Activated CD8-positive, alpha-beta memory T cell treated with anti-CD3 and anti-CD28 coated beads for 48 hours (primary cell): ENCODE measurements around the gene PHB1.

Experiments
- DNase-seq, 3 experiments: peaks; one replicate each; pipeline ENCODE4 v3.0.0-alpha.2; 2020; ENCODE audit warnings: low read depth in 2 of 3, low spot score in 2 of 3

Gene PHB1

DNA sequence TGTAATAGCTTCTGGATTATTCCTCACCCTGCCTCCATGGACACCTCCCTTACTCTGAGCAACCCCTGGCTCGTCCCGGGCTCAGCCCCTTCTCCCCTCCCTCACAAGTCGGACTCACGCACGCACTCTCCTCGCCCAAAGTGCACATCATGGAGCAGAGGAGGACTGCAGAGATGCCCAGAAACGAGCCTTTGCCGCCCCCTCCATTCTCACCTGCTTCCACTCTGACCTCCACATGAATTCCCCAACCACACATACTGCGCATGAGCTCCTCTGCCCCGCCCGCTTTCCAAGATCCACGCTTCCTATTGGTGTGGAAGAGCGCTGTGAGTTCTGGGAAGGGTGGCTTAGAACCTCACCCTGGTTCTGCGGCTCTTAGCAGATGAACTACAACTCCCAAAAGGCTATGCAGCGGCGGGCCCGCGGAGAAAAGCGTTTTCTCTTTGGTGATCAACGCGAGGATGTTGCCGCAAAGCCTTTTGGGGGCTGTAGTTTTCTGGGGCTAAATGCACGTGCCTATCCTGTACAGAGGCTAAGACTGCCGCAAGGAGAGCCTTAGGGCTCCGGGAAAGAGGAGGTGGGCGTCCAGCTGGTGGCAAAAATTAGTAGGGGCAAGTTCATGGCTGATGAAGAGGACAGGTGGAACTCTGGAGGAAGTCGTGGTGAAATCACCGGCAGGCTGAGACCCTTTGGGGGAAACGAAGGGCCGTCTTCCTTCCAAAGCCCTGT is at the start of gene PHB1:
TSS of gene PHB1 (minus strand) at position 261 of the 729 bp plus-strand sequence. CDS start 1,618 bp downstream, outside the sequence.
- DNase-seq, result peak; percentile 69 to 89 (median 84)

- DNase-seq, result no peak
Observed at GRCh38 chr17:49464049-49464448, 49.4 kb upstream of the PHB1 start.

DNA sequence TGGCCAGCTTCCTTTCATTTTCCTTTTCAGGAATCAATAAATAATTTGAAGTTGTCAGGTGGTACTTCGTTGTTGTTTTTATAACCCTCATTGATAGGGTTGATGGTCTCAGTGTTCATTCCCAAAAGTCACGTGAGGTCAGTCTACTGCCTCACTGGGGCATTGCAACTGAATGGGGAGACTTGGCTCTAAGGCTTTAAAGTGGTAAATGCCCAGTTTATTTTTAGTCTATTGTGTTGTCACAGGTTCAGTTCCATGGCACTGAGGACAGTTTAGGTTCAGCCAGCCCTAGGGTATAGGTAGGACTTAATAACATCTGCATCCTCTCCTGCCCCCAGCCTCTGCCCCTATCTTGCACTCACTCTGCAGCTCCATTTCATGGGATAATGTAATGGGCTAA is 46.9 kb upstream of the PHB1 start:
- DNase-seq, result no peak

GRCh38 chr17:49460401-49460800 is 45.7 kb upstream of the PHB1 start:
- no peak for DNase-seq

GRCh38 chr17:49459401-49459984 is 44.8 kb upstream of the PHB1 start:
- no peak for DNase-seq

DNA sequence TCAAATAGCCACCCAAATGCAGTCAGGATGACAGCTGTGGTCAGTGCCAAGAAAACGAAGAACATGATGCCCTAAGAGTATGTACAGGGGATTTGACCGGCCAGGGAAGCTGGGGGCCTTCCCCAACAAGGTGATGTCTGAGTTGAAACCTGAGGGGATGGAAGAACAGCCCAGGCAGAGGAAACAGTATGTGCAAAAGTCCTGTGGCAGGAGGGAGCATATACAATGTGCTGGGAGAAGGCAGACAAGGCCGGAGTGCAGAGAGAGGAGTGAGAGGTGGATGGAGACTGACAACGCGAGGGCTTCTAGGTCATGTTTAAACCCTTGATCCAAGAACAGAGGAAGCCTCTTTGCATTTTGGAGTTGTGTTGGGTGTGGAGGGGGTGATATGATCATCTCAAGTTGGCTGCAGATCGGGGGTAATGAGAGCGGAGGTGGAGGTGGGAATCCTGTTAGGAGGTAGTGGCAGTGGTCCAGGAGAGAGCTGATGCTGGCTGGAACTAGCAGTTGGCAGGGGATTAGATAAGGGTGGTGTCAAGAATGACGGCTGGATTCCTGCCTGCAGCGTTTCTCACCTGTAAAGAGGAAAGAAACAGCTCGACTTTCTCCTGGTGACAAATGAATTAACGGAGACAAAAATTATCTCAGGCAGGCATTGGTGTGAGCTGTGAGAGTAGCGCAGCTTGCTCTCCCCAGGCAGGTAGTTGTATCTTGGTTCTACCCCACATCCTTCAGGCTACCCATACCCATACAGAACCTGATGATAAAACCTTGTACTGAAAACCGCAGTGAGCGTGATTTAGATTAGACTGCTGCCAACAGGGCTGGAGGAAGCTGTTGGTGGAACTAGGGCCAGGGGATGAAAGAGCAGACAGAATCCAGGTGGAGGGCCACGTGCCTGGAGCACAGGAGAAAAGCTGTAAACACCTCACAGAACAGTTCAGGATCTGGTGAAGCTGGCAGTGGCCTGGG is 43.2 kb upstream of the PHB1 start:
- DNase-seq, result no peak

DNA sequence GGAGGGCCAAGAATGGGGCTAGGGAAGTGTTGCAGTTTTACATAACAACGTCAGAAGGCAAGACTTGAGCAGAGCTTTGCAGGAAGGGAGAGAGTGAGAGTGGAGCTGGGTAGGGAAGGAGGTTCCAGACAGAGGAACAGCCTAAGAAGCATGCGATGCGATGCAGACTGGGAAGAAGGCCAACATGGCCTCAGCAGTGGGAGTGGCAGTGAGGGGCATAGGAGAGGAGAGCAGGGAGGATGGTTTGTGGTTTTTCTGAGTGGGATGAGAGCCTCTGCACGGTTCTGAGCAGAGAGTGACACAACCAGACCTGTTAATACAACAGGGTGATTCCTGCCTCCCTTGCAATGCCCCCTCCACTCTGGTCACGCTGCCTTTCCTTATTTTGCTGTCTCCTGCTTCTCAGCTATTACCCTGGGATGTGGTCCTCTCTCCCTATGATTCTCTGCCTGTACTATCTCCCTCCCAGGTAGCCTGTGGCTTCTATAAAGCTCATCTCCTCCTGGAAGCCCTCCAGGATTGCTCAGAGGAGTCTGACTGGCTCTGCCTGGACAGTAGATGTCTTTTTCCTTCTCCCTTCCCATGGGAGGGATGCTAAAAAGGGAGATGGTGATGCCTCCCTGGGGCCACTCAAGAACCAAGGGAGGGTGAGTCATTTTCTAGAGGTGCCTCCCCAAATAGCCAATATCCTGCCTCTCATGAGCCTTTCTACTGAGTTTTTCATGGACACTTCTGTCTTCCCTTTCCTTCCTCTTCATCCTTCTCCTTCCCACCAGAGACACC is 41.7 kb upstream of the PHB1 start:
- DNase-seq, result no peak

GRCh38 chr17:49455272-49455861 is 40.7 kb upstream of the PHB1 start:
- DNase-seq, result no peak

- no peak for DNase-seq
Observed at GRCh38 chr17:49454050-49454449, 39.4 kb upstream of the PHB1 start.

DNA sequence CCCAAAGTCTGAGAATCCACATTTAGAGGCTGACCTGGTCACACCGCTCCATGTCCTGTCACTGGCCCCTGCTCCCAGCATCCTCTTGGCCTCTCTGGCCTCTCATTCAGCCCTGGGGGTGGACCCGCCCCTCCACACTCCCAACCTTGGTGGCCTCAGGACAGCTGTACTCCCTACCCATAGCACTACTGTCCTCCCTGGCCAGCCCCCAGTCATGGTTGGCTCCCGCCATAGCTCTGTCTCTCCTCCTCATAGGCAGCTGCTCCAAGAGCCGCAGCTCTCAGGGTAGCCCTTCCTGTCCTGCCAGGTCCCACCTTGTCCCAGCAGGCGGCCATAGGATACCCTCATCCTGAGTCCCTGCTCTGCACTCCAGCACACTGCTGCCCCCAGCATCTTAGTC is 38.0 kb upstream of the PHB1 start:
- DNase-seq, result no peak

- DNase-seq, result no peak
Observed at GRCh38 chr17:49452201-49452600, 37.5 kb upstream of the PHB1 start.

- DNase-seq, result no peak
Observed at GRCh38 chr17:49450735-49451134, 36.1 kb upstream of the PHB1 start.

GRCh38 chr17:49450181-49450580 is 35.5 kb upstream of the PHB1 start:
- DNase-seq, result no peak

GRCh38 chr17:49447628-49448302 is 33.1 kb upstream of the PHB1 start:
- no peak for DNase-seq

DNA sequence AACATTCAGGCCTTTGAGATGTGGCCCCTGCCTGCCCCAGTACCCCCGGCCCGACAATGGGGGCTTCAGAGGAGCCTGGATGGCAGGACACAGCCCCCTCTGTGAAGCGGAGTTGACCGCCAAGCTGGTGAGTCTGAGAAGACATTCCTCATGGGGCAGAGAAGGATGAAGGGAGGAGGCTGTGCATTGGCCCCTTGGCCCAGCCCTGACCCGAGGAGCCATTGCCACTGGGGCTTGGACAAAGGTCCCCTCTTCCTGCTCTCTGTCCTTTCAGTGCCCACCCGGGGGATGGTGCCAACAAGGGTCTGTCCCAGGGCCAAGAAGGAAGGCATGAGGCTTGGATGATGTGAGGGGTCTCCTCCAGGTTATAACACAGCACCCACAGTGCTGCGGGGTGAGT is 30.9 kb upstream of the PHB1 start:
- no peak for DNase-seq

DNA sequence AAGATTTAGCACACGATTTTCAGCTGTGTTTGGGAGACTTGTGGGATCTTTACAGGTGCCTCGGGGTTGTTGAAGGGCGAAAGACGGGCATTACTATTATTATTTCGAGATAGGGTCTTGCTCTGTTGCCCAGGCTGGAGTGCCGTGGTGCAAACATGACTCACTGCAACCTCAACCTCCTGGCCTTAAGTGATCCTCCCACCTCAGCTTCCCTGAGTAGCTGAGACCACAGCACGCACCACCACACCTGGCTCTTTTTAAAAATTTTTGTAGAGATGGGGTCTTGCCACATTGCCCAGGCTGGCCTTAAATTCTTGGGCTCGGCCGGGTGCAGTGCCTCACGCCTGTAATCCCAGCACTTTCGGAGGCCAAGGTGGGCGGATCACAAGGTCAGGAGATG is 29.7 kb upstream of the PHB1 start:
- no peak for DNase-seq

GRCh38 chr17:49443862-49444261 is 29.2 kb upstream of the PHB1 start:
- DNase-seq, result no peak

DNA sequence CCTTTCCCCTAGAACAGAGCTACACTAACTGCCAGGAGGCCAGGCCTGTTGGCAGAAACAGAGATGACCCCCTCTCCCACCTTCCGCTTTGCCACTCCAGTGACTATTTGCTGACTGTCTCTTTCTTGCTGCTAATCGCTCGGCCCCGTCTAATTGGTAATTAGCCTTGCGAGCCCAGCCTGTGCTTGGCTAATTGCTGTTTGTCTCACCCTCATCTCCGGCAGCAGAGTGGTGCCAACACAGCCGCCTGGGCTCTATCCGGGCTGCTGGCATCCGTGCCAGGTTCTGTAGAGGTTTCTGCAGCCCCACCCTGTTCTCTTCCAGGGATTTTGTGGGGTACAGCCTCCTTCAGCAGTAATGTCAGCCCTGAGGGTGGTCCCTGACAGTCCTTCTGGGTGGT is 27.4 kb upstream of the PHB1 start:
- DNase-seq, result no peak

GRCh38 chr17:49441578-49441977 is 26.9 kb upstream of the PHB1 start:
- DNase-seq, result no peak

- DNase-seq, result no peak
Observed at GRCh38 chr17:49440581-49440980, 25.9 kb upstream of the PHB1 start.
